Keratinocyte (primary cell): ENCODE results near the gene KLRF1. TPM values are rescaled to one million over a fixed set of nuclear protein-coding genes. Genes with fewer than 3 reads are reported as not detected.

Experiments used
- DNase-seq: peaks from one replicate; pipeline ENCODE4 v3.0.0-alpha.2; 2011; ENCODE audit warnings: low read depth, missing footprints, low spot score
- FAIRE-seq: peaks from 2 replicates; lab custom pipeline; 2011; peaks lifted over from hg19 to GRCh38; lab: Jason Lieb, UNC
- H2AFZ ChIP-seq: 2 replicates; pipeline ENCODE4 v1.6.0; 2012; ENCODE audit warnings: low read length, control low read depth, inconsistent platforms; ENCODE audit not compliant: control insufficient read depth
- H3K27ac ChIP-seq: 2 replicates; pipeline ENCODE4 v1.5.1; 2011; ENCODE audit warnings: low read length; ENCODE audit not compliant: control insufficient read depth, insufficient read depth
- H3K27me3 ChIP-seq: 3 replicates; pipeline ENCODE4 v1.6.0; 2011; ENCODE audit warnings: low read length; ENCODE audit not compliant: control insufficient read depth, insufficient read depth; ENCODE audit errors: extremely low read depth
- H3K36me3 ChIP-seq, 2 experiments: 2 replicates in 1 of 2; 3 replicates in 1 of 2; pipeline ENCODE4 v1.5.1; 2011; ENCODE audit warnings: low read length in 2 of 2, mild to moderate bottlenecking in 1 of 2; ENCODE audit not compliant: control insufficient read depth in 2 of 2, insufficient read depth in 2 of 2; ENCODE audit errors: extremely low read depth in 1 of 2
- H3K4me1 ChIP-seq: 3 replicates; pipeline ENCODE4 v1.5.1; 2011; ENCODE audit warnings: low read length; ENCODE audit not compliant: control insufficient read depth, insufficient read depth; ENCODE audit errors: extremely low read depth
- H3K4me2 ChIP-seq: 3 replicates; pipeline ENCODE4 v1.6.0; 2011; ENCODE audit warnings: low read depth, low read length; ENCODE audit not compliant: control insufficient read depth, insufficient read depth; ENCODE audit errors: extremely low read depth
- H3K4me3 ChIP-seq, 3 experiments: fragments of 200-600 bp in 1 of 3; sonication (generic) in 1 of 3; 2 replicates in 2 of 3; 3 replicates in 1 of 3; pipeline ENCODE4 v1.5.1; 2011 to 2016; ENCODE audit warnings: low read length in 3 of 3, mild to moderate bottlenecking in 3 of 3, control low read depth in 2 of 3, inconsistent platforms in 1 of 3, low read depth in 1 of 3, mixed read lengths in 1 of 3, mixed run types in 1 of 3, moderate library complexity in 1 of 3; ENCODE audit not compliant: control insufficient read depth in 2 of 3, insufficient read depth in 2 of 3; ENCODE audit errors: extremely low read depth in 1 of 3
- H3K79me2 ChIP-seq: 2 replicates; pipeline ENCODE4 v1.6.0; 2012; ENCODE audit warnings: low read length; ENCODE audit not compliant: control insufficient read depth, insufficient read depth
- H3K9ac ChIP-seq: 3 replicates; pipeline ENCODE4 v1.6.0; 2011; ENCODE audit warnings: low read length; ENCODE audit not compliant: control insufficient read depth, insufficient read depth; ENCODE audit errors: extremely low read depth
- H3K9me1 ChIP-seq: 3 replicates; pipeline ENCODE4 v1.6.0; 2011; ENCODE audit warnings: low read length; ENCODE audit not compliant: control insufficient read depth, insufficient read depth; ENCODE audit errors: extremely low read depth
- H3K9me3 ChIP-seq: 2 replicates; pipeline ENCODE4 v1.5.1; 2012; ENCODE audit warnings: low read depth, low read length; ENCODE audit not compliant: control insufficient read depth
- H4K20me1 ChIP-seq: 3 replicates; pipeline ENCODE4 v1.6.0; 2011; ENCODE audit warnings: low read length; ENCODE audit not compliant: control insufficient read depth, insufficient read depth; ENCODE audit errors: extremely low read depth
- CTCF ChIP-seq, 3 experiments: IDR thresholded peaks in 1 of 3; conservative IDR thresholded peaks in 1 of 3; optimal IDR thresholded peaks in 1 of 3; 2 replicates in 2 of 3; 3 replicates in 1 of 3; pipeline versions ENCODE3 to v1.5.1; 2011; ENCODE audit warnings: low read length in 3 of 3, mild to moderate bottlenecking in 3 of 3, moderate library complexity in 2 of 3, control low read depth in 1 of 3, inconsistent platforms in 1 of 3; ENCODE audit not compliant: insufficient read depth in 2 of 3; ENCODE audit errors: extremely low read depth in 1 of 3
- EZH2 ChIP-seq: IDR thresholded peaks from one replicate; pipeline ENCODE4 v1.6.1; 2012; ENCODE audit warnings: inconsistent platforms, mild to moderate bottlenecking, low read length, moderate library complexity
- dilution Hi-C: fragments of 300-500 bp; cut with MboI; formaldehyde crosslinking; loops from one replicate; pipeline ENCODE4 v1.7.0; 2020; ENCODE audit warnings: low sequenced_read_pairs; ENCODE audit not compliant: extremely low pct_ligation_motif_present
- polyA plus RNA-seq, 5 experiments: library from polyadenylated mRNA; depleted of rRNA in 3 of 5; stranded (reverse) in 3 of 5; stranded (forward) in 1 of 5; unstranded in 1 of 5; fragments of >200 nt; gene quantifications; 1 replicate in 1 of 5; 2 replicates in 3 of 5; 3 replicates in 1 of 5; pipeline versions ENCODE4 v1.2.1 to v1.2.3, GENCODE V29; 2011 to 2012; ENCODE audit warnings: missing spikeins in 2 of 5, low read depth in 1 of 5, low replicate concordance in 1 of 5

KLRF1 gene
- polyA plus RNA-seq, 1 donor (not counting 4 experiments of a cell fraction or from before 2014, with no cell fraction given): 0.12 TPM

GRCh38 chr12:9843407-9843806 is 16.1 kb downstream of the KLRF1 start:
- no peaks in the 10 kb centered on the region for H3K9me3 ChIP-seq
- H3K4me2 ChIP-seq: no peak overlapping the region
- H3K27ac ChIP-seq: no peak overlapping the region
- no peaks in the 10 kb centered on the region for H4K20me1 ChIP-seq
- H2AFZ ChIP-seq: no peak overlapping the region
- dilution Hi-C loops: no loop called here
- no peaks in the 10 kb centered on the region for H3K79me2 ChIP-seq
- DNase-seq (no peak), FAIRE-seq (no peak)
- no peaks in the 10 kb centered on the region for H3K9me1 ChIP-seq
- TF ChIP-seq CTCF (optimal IDR thresholded peaks at IDR 0.05 in 1 of 3, IDR thresholded peaks at IDR 0.05 in 1 of 3, conservative IDR thresholded peaks at IDR 0.05 in 1 of 3; ENCODE audit: extremely low read depth in 1 of 3, insufficient read depth in 2 of 3, low read length in 3 of 3) (no peak), EZH2 (no peak)
- H3K9ac ChIP-seq: no peak overlapping the region
- no peaks in the 10 kb centered on the region for H3K27me3 ChIP-seq
- no peaks in the 10 kb centered on the region for H3K4me1 ChIP-seq
- H3K36me3 ChIP-seq: no peaks in the 10 kb centered on the region
- no peak overlapping the region for H3K4me3 ChIP-seq

GRCh38 chr12:9848899-9849298 is 21.6 kb downstream of the KLRF1 start:
- Histone ChIP-seq H3K4me3 (no peak overlapping the region), H3K36me3 (peaks cover 0 to 3% of the 10 kb centered on the region in 2 experiments), H2AFZ (no peak overlapping the region), H3K4me2 (no peak overlapping the region), H4K20me1 (no peaks in the 10 kb centered on the region), H3K9ac (no peak overlapping the region), H3K27ac (no peak overlapping the region), H3K9me1 (no peaks in the 10 kb centered on the region), H3K9me3 (no peaks in the 10 kb centered on the region), H3K79me2 (no peaks in the 10 kb centered on the region), H3K4me1 (no peaks in the 10 kb centered on the region), H3K27me3 (no peaks in the 10 kb centered on the region)
- dilution Hi-C loops: no loop called here
- FAIRE-seq (no peak), DNase-seq (no peak)
- TF ChIP-seq CTCF (optimal IDR thresholded peaks at IDR 0.05 in 1 of 3, IDR thresholded peaks at IDR 0.05 in 1 of 3, conservative IDR thresholded peaks at IDR 0.05 in 1 of 3; ENCODE audit: extremely low read depth in 1 of 3, insufficient read depth in 2 of 3, low read length in 3 of 3) (no peak), EZH2 (no peak)
